ENCODE results near the gene BTBD7.
"Not testable (repeated sequence)": the region's sequence is repeated elsewhere in the genome, so short reads cannot be mapped to it uniquely, and the experiment has no call there.

BTBD7 gene, protein sequence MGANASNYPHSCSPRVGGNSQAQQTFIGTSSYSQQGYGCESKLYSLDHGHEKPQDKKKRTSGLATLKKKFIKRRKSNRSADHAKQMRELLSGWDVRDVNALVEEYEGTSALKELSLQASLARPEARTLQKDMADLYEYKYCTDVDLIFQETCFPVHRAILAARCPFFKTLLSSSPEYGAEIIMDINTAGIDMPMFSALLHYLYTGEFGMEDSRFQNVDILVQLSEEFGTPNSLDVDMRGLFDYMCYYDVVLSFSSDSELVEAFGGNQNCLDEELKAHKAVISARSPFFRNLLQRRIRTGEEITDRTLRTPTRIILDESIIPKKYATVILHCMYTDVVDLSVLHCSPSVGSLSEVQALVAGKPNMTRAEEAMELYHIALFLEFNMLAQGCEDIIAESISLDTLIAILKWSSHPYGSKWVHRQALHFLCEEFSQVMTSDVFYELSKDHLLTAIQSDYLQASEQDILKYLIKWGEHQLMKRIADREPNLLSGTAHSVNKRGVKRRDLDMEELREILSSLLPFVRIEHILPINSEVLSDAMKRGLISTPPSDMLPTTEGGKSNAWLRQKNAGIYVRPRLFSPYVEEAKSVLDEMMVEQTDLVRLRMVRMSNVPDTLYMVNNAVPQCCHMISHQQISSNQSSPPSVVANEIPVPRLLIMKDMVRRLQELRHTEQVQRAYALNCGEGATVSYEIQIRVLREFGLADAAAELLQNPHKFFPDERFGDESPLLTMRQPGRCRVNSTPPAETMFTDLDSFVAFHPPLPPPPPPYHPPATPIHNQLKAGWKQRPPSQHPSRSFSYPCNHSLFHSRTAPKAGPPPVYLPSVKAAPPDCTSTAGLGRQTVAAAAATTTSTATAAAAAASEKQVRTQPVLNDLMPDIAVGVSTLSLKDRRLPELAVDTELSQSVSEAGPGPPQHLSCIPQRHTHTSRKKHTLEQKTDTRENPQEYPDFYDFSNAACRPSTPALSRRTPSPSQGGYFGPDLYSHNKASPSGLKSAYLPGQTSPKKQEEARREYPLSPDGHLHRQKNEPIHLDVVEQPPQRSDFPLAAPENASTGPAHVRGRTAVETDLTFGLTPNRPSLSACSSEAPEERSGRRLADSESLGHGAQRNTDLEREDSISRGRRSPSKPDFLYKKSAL

DNA sequence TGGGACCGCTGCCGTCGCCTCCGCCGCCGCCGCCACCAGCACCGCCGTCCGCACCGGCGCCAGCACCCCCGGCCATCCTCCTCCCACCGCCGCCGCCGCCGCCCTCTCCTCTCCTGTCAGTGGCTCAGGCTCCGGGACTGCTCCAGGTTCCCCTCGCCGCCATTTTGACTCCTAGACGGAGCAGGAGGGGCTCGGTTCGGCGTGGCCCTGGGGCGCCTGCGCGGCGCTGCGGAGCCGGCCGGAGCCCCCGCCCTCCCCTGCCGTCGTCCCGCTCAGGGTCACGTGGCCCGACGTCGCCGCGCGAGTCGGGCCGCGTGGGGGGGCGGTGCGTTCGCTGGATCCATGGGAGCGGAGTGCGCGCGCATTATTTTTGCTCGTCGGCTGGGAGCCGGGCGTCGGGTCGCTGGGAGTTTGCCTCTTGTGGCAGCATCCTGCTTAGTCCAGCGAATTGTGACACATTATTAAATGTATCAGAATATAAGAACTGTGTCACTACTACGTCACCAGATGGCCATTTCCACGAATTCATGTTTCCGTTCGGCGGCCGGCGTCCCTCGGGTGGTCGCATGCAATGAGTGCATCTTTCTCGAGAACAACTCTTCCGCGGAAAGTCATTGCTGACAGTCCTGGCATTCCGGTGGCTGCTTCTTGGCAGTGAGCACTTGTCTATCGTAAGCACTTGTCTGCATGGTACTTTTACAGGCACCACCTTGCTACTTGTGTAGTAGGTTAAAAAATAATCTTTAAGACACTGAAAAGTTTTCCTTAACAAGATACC is at the start of gene BTBD7:
Gene BTBD7 (minus strand): TSS at position 184 of the 778 bp plus-strand sequence. CDS start 36,985 bp downstream, outside the sequence.
- DNase-seq (ENCODE audit: low spot score): peak; percentile 95

DNA sequence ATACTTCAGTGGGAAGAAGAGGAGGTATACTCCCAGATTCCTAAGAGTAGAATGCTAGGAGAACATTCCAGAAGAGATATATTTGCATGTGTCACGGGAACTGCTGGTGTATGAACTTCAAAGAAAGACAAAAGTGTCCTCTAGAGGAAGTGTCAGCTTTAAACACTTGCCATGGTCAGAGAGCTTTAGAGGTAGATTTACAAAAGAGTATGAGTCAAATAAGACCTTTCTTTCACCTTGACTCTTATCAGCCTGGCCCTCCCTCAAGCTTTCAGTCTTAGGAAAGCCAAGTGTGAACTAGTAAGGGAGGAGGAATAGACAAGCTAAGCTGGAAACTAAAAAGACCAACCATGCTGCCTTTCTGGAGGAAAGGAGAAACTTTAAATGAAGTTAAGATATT is 48.8 kb upstream of the BTBD7 start:
- no peak for DNase-seq (ENCODE audit: low spot score)

DNA sequence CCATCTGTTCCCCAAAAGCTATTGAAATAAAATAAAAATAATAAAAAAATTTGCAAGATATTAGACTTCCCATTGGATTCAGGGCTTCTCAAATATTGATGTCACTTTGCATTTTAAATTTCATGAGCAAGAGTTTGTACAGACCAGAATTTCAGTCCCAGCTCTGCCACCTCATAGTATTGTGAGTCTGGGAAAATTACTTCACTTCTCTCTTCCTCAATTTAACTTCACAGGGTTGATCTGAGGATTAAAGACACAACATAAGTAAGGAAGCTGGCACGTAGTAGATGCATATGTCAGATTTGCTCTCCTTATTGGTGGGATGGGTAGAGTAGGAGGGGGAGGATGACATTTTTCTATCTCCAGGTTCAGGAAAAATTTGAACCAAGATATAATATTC is 47.0 kb upstream of the BTBD7 start:
- DNase-seq (ENCODE audit: low spot score): no peak

DNA sequence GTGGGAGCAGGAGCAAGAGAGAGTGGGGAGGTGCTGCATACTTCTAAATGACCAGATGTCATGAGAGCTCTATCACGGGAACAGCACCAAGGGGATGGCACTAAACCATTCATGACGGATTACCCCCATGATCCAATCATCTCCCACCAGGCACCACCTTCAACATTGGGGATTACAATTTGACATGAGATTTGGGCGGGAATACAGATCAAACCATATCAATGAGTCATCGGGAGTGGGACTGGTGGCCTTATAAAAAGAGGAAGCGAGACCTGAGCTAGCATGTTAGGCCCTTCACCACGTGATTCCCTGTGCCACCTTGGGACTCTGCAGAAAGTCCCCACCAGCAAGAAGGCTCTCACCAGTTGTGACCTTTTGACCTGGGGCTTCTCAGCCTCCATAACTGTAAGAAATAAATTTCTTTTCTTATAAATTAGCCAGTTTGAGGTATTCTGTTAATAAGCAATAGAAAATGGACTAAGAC is 42.9 kb upstream of the BTBD7 start:
- no peak for DNase-seq (ENCODE audit: low spot score)

DNA sequence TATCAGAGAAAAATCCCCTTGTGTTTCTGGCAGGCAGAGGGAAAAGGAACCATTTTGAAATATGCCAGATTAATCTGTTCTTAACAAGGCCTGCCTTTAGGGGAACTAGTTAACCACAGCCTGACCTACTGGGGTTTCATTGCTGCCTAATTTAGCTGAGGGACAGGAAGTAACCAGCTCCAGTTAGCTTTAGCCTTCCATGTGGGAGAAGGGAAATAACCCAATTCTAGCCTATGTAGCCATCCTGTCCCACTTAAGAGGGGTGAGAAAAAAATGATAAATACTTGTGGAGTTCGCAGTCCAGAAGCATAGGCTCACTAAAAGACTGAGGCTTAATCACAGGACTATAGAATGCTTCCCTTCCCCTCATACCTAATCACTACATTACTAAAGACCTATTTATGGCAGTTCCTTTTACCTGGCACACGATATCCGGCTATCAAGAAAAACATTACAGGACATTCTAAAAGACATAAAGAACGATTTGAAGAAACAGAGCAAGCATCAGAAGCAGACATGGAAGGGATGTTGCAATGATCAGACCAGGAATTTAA is 37.0 kb upstream of the BTBD7 start:
- DNase-seq (ENCODE audit: low spot score): no peak

DNA sequence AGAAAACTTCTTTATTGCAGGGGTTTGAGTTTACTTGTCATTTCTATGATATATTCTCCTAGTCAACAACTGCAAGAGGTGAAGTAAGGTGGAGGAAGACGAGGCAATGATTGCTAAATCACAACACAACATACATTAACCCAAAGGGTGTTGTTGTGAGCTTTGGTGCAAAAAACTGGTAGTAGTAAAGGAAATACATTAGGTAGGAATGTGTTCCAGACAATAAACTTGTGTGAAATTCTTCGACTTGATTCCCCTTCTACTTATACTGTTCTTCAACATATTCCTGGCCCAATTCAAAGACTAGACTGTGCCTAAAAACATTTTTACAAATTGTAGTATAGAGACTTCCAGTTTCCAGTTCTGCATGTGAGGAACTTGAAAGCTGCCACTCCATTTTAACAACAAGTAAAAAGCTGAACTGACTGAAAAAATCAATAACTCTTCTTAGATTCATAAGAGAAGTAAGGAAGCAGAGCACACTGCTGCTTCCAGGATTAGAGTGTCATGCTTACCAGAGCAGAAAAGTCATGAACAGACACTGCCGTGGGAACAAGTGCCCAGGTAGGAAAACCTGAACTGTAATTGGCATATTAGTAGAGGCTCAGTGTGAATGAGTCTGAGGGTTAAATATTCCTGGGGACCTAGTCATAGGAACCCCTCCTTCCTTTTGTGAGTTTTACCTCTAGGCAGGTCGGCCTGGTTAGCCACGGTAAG is 36.3 kb upstream of the BTBD7 start:
- no peak for DNase-seq (ENCODE audit: low spot score)

DNA sequence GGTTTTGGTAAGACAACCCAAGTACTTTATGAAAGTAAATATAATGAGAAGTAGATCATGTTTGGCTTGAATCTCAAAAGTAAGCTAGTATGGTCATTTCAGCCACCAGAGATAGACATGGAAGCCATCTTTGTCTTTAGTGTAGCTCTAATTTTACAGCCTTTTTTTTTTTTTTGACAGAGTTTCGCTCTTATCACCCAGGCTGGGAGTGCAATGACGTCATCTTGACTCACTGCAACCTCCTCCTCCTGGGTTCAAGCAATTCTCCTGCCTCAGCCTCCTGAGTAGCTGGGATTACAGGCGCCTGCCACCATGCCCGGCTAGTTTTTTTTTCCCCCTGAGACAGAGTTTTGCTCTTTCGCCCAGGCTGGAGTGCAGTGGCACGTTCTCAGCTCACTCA is 22.0 kb upstream of the BTBD7 start:
- not testable (repeated sequence) for DNase-seq (ENCODE audit: low spot score)

DNA sequence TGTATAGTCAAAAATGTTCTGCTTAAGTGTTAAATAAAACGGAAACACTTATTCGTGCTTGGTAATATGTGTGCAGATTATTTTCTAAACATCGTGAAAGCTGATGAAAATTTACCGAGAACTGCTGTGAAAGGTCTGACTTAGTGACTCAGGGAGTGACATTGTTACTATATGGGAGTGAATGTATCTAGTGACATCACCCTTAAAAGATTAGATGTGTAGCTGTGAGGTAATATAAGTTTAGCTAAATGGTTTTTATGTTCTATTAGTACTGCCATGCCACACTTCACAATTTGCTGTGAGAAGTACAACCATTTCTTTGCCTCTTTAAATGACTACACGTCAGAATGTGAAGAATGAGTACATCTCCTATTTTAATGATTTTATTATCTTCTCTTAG is 15.5 kb upstream of the BTBD7 start:
- DNase-seq (ENCODE audit: low spot score): no peak

DNA sequence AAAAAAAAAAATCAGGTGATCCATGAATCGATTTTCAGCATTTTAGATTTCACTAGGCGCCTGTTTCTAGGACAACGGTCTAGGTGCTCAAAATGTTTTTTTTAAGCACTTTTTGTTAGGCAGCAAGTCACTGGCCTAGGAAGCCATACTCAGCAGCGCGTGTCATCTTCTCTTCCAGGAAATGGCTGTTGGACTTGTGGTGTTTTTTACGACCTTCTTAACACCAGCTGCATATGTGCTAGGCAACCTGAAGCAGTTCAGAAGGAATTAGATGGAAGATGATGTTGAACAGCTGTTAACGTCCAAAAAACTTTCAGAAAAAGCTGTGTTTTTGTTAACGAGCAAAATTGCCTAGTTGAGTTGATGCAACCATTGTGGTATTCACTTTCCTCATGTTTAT is 15.0 kb upstream of the BTBD7 start:
- no peak for DNase-seq (ENCODE audit: low spot score)

DNA sequence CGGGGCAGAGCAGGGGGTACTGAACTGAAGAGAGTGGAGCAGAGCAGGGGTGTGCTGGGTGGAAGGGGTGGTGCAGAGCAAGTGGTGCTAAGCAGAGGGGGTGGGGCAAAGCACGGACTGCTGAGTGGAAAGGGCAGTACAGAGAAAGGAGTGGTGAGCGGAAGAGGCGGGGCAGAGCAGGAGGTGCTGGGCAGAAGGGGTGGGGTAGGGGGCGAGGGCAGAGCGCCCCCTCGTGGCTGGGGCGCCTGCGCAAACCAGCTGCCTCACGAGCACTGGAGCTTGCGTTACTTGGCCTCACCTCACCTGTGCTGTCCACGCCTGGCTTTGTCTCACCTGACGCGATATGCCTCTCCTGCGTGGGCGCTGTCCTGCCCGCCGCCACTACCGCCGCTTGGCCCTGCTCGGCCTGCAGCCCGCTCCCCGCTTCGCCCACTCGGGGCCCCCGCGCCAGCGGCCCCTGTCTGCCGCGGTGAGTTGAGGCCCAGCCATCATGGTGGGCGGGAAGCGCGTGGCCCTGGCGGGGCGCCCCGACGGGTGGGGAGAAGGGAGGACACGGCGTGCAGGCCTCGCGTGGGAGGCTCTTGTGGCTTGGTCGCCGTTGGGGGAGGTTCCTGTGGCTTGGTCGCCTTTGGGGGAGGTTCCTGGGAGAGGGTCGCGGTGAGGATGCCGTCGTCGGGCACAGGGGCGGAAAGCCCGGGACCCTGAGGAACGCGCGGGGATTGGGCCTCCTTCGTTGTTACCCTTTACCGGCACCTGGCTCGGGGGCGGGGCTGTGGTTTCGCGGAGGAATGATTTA is 14.3 kb upstream of the BTBD7 start, which contains the start of gene COX8C:
Gene COX8C (plus strand): TSS at position 257 of the 796 bp plus-strand sequence. CDS start 87 bp downstream, at position 344.
- no peak for DNase-seq (ENCODE audit: low spot score)

DNA sequence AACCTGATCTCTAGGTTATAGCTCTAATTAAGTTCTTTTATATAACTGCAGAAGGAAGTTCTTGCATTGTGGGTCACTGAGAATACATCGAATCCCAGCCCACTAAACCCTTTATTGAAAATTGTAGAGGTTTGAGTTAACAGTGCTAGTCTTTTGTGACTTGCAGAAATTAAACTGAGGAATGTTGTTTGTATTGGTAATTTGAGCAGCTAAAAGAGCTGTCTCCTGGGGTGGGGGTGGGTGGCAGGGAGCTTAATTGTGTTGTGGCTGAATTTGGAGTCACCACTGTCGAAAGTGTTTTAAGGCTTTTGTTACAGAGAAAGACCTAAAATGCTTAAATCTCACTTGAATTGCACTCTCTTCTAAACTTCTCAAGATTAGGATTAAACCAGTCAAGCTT is 11.0 kb upstream of the BTBD7 start:
- no peak for DNase-seq (ENCODE audit: low spot score)

DNA sequence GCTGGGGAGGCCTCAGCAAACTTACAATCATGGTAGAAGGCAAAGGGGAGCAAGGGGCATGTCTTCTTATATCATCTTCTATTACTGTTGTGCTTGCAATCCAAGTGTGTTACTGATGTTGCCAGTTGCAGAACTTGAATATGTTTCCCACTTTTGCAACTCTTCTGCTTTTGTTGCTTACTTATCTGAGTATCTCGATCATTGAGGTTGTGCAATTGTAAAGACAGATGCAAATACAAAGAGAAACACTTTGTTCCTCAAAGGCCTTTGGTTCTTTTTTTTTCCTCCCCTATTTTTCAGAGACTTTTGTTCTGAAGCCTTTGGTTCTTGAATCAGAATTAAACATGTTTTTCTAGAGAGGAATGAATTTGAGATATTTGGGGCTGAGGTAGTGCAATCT is 10.4 kb upstream of the BTBD7 start:
- no peak for DNase-seq (ENCODE audit: low spot score)

DNA sequence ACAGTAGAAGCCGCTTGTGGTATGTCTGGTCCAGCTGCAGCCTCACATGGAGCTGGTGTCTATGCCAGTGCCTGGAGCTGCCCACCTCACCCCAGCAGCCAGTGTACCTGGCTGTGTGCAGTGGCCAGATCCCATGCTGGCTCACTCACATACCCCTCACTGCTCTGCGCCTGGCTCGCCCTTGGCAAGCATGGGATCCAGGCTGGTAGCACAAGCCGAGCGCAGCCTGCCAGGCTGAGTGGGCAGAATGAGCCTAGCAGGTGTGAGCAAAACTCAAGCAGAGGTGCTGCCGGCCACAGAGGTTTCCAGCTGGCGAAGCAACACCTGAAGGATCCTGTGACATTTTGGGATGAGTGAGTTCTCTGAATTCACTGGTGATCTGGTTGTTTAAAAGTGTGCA is 5.0 kb upstream of the BTBD7 start:
- DNase-seq (ENCODE audit: low spot score): no peak

DNA sequence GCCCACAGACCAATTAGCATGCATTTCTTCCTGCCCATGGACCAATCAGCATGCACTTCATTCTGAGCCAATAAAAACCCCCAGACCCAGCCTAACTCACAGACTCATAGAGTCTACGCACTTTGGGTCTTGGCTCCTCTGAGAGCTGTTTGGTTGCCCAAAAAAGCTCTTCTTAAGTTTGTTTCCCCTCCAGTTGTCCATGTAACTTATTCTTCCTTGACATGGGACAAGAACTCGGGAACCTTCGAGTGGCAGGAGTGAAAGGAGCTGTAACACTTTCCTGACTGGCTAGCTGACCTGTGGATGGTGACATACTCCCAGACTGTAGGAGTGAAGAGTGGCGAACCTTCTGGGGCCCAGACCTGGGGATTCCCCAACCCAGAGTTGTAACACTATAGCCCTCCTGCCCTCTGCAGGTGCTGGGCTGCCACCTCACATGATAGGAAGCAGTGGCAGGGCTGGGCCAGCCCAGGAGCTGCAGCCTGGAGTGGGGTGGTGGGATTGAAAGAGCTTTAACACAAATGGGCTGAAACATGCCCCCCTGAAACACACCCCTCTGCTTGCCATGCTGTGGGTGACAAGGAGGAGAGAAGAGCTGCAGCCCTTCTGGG is 4.4 kb upstream of the BTBD7 start:
- no peak for DNase-seq (ENCODE audit: low spot score)

DNA sequence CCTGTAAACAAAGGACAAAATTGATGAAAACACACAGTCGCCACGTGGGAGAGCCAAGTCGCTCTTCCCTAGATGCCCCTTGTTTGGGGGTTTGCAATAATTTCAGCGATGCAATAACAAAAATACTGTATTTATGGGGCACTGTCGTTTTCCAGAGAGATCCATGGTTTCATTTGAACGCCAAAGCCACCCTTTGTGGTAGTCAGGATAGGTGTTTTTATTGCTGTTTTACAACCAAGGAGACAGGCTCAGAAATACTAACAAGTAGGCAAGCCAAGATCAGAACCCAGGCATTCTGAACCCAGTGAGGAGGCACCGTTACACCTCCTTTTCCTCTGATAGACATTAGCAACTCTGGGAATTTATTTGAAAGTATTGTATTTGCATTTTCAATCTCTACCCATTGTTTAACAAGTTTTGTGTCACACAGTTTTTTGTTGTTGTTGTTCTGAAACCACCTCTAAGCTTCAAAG is 831 bp upstream of the BTBD7 start:
- DNase-seq (ENCODE audit: low spot score): peak; percentile 16

DNA sequence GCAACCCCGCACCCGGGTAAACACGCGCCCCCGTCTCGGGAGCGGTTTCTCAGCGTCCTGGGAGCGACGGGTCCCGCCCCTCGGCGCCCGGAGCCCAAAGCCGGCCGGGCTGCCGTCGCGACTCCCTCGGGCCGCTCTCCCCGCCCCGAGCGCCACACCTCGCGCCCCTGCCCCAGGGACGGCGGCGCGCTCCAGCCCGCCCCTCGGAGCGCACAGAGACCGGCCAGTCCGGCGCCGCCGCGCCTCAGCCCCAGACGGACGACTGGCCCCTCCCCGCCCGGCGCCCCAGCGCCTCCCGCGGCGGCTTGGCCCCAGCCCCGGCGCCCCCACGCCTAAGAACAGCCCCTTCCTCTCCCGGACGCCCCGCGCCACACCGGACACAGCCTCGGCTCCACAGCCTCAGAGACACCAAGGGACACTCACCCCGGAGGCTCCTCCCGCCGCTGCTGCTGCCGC is 411 bp downstream of the BTBD7 start:
- DNase-seq (ENCODE audit: low spot score): peak; percentile 41

DNA sequence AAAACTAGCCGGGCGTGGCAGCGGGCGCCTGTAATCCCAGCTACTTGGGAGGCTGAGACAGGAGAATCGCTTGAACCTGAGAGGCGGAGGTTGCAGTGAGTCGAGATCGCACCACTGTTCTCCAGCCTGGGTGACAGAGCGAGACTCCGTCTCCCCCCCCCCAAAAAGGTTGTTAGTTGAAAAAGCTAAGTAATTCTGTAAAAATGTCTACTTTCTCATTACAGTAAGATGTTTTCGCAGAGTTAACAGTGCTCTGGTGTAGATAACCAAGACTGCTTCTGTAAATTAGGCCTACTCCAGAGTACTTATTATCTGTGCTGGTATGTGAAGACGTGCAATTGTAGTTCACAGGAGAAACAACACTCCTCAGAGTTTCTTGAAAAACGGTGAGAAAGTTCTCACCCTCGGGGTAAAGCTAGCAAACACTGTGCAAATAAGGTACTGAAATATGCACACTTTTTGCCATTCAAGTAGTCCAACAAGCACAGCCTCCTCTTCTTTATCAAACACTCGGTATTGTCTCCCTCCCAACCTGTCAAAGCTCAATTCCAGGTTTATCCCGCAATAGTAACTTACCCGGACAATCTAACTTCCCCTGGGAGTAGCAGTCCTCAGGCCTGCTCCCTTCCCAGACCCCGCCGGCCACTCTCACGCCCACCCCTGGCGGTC is 974 bp downstream of the BTBD7 start:
- no peak for DNase-seq (ENCODE audit: low spot score)

DNA sequence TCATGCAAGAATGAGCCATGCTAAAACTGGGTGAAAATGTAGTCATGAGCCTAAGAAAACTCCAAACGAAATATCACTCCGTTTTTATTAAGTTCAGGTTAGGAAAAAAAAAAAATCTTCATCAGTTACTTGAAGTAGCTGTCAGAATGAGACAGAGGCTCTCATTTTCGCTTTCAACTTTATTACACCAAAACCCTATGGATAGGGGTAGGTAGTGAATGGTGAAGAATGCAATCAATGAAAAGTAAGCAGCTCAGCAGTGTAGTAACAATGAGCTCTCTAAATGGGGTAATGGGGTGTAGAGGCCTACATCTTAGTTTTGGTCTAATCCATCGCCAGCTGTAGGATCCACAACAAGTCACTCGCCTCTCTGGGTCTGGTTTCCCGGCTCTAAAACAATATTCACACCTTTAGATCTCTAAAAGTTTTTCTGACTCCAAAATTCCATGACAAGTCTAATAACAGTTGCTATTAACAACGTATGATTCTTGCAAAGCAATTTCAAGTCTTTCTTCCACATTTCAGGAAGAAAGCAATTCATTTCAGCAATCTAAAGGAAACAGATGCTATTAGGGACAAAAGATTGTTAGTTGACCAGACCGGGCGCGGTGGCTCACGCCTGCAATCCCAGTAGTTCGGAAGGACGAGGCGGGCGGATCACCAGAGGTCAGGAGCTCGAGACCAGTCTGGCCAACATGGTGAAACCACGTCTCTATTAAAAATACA is 1.7 kb downstream of the BTBD7 start:
- no peak for DNase-seq (ENCODE audit: low spot score)
